ENCODE measurements around the gene PTCD1. TPM values are rescaled to one million over a fixed set of nuclear protein-coding genes. Genes with fewer than 3 reads are reported as not detected.

The PTCD1 gene
- total and polyA plus RNA-seq, 3 donors from 2014 or later = 6.1 to 14.4 (median 13.6) TPM

GRCh38 chr7:99428972-99429566 is 9.5 kb downstream of the PTCD1 start:
- intact Hi-C loops (cut with DNase I; ENCODE audit: low total_unique reads) = no loop called here
- DNase-seq = no peak
- H3K36me3 ChIP-seq (ENCODE audit: low read depth, missing control alignments) = no peaks in the 10 kb centered on the region
- H3K27me3 ChIP-seq = no peaks in the 10 kb centered on the region
- peaks cover 7% of the 10 kb centered on the region for H3K4me1 ChIP-seq
- WGBS, 2 donors = 88 to 90% methylated on average over 7 to 10 of the region's 10 CpGs
- H3K9me3 ChIP-seq = no peaks in the 10 kb centered on the region
- no peak overlapping the region for H3K4me3 ChIP-seq
- no peak overlapping the region for H3K27ac ChIP-seq
- TF ChIP-seq POLR2A (IDR thresholded peaks at IDR 0.05) (no peak), CTCF (IDR thresholded peaks at IDR 0.05) (no peak)

GRCh38 chr7:99424932-99425730 is 13.5 kb downstream of the PTCD1 start:
- intact Hi-C loops (cut with DNase I; ENCODE audit: low total_unique reads) = no loop called here
- no peaks in the 10 kb centered on the region for H3K4me1 ChIP-seq
- H3K27ac ChIP-seq = no peak overlapping the region
- 90 to 91% methylated on average over 11 to 24 of the region's 24 CpGs for WGBS, 2 donors
- no peaks in the 10 kb centered on the region for H3K9me3 ChIP-seq
- DNase-seq = no peak
- TF ChIP-seq POLR2A (IDR thresholded peaks at IDR 0.05) (no peak), CTCF (IDR thresholded peaks at IDR 0.05) (no peak)
- no peak overlapping the region for H3K4me3 ChIP-seq
- no peaks in the 10 kb centered on the region for H3K27me3 ChIP-seq
- H3K36me3 ChIP-seq (ENCODE audit: low read depth, missing control alignments) = peaks cover 3% of the 10 kb centered on the region

GRCh38 chr7:99422625-99423024 is 16.0 kb downstream of the PTCD1 start:
- intact Hi-C loops (cut with DNase I; ENCODE audit: low total_unique reads) = no loop called here
- H3K36me3 ChIP-seq (ENCODE audit: low read depth, missing control alignments) = peaks cover 3% of the 10 kb centered on the region
- TF ChIP-seq CTCF (IDR thresholded peaks at IDR 0.05) (no peak), POLR2A (IDR thresholded peaks at IDR 0.05) (no peak)

GRCh38 chr7:99422186-99422585 is 16.4 kb downstream of the PTCD1 start:
- no peaks in the 10 kb centered on the region for H3K4me1 ChIP-seq
- no peaks in the 10 kb centered on the region for H3K9me3 ChIP-seq
- H3K27ac ChIP-seq = no peak overlapping the region
- TF ChIP-seq CTCF (IDR thresholded peaks at IDR 0.05) = no peak
- no peak overlapping the region for H3K4me3 ChIP-seq
- WGBS, 2 donors = 56 to 82% methylated on average over 11 of the region's 11 CpGs
- peaks cover 3% of the 10 kb centered on the region for H3K36me3 ChIP-seq (ENCODE audit: low read depth, missing control alignments)
- DNase-seq = no peak
- no peaks in the 10 kb centered on the region for H3K27me3 ChIP-seq
- intact Hi-C loops (cut with DNase I; ENCODE audit: low total_unique reads) = no loop called here

More at GRCh38 chr7:99422625-99423024, 16.0 kb downstream of the PTCD1 start:
- no peak for DNase-seq
- Histone ChIP-seq H3K4me3 (no peak overlapping the region), H3K27me3 (no peaks in the 10 kb centered on the region), H3K27ac (no peak overlapping the region), H3K4me1 (no peaks in the 10 kb centered on the region), H3K9me3 (no peaks in the 10 kb centered on the region)
- WGBS, 2 donors = 62 to 75% methylated on average over 5 of the region's 5 CpGs

Measured in testis (tissue), 3 donors.